AG09319 (cell line): ENCODE measurements around the gene HPCAL1.

Experiments
- DNase-seq: peaks from one replicate; pipeline ENCODE4 v3.0.0-alpha.2; 2010; ENCODE audit warnings: low read depth; ENCODE audit errors: extremely low read depth
- CTCF ChIP-seq: IDR thresholded peaks from 2 replicates; pipeline ENCODE4 v1.5.1; 2011; ENCODE audit warnings: low read depth, mild to moderate bottlenecking, inconsistent platforms, low read length, moderate library complexity

HPCAL1 gene

GRCh38 chr2:10316336-10316735, 13.6 kb downstream of the HPCAL1 start:
- DNase-seq = no peak
- TF ChIP-seq CTCF = no peak

- no peak for TF ChIP-seq CTCF
- no peak for DNase-seq
These were observed 14.2 kb downstream of the HPCAL1 start for GRCh38 chr2:10316860-10317259.

- no peak for TF ChIP-seq CTCF
- no peak for DNase-seq
These were observed 14.9 kb downstream of the HPCAL1 start for GRCh38 chr2:10317646-10318045.

- no peak for DNase-seq
- no peak for TF ChIP-seq CTCF
These were observed 15.6 kb downstream of the HPCAL1 start for GRCh38 chr2:10318345-10318744.

- no peak for TF ChIP-seq CTCF
- DNase-seq = no peak
These were observed 17.3 kb downstream of the HPCAL1 start for GRCh38 chr2:10319892-10320574.

GRCh38 chr2:10320575-10320931, 17.8 kb downstream of the HPCAL1 start:
- DNase-seq = no peak
- no peak for TF ChIP-seq CTCF

GRCh38 chr2:10320933-10321332, 18.2 kb downstream of the HPCAL1 start:
- TF ChIP-seq CTCF = no peak
- no peak for DNase-seq
